Measurements from ENCODE around the gene RACK1.

The RACK1 gene

GRCh38 chr5:181224390-181225229, 19.1 kb downstream of the RACK1 start:
- H3K23ac ChIP-seq (ENCODE audit: low read depth, low read length, poor library complexity) = peak overlapping the region; percentile 4
- peaks cover 10 to 47% of the 10 kb centered on the region in 2 donors for H3K36me3 ChIP-seq (replicated peaks in 1 of 2; ENCODE audit: control insufficient read depth in 2 of 2, insufficient read depth in 2 of 2, low read length in 2 of 2)
- H2BK12ac ChIP-seq (ENCODE audit: low read length) = no peak overlapping the region
- H2AK5ac ChIP-seq (ENCODE audit: low read depth, low read length) = peak overlapping the region; percentile 94
- no peak overlapping the region for H3K14ac ChIP-seq (ENCODE audit: low read length)
- peak overlapping the region; percentile 96 for H2AFZ ChIP-seq (ENCODE audit: low read length)
- peaks cover 6 to 13% of the 10 kb centered on the region in 2 donors for H3K4me1 ChIP-seq (ENCODE audit: control insufficient read depth in 2 of 2, insufficient read depth in 1 of 2, low read depth in 1 of 2, low read length in 2 of 2)
- H3K4me3 ChIP-seq (ENCODE audit: low read length in 2 of 2) = peak overlapping the region; percentile 91 to 96
- peak overlapping the region; percentile 78 for H3K4me2 ChIP-seq (ENCODE audit: insufficient read depth, low read length, poor library complexity, severe bottlenecking)
- H2BK5ac ChIP-seq (ENCODE audit: low read length) = peak overlapping the region; percentile 59
- H3K9me3 ChIP-seq (replicated peaks in 1 of 2; ENCODE audit: control insufficient read depth in 2 of 2, insufficient read depth in 1 of 2, low read depth in 1 of 2, low read length in 2 of 2) = no peaks in the 10 kb centered on the region
- peak overlapping the region; percentile 1 for H4K8ac ChIP-seq (ENCODE audit: low read depth, low read length)
- no peak overlapping the region for H4K91ac ChIP-seq (ENCODE audit: low read depth, low read length, poor library complexity)
- no CpG with 5 or more reads among the region's 22 CpGs for WGBS, 2 donors (ENCODE audit: extremely low coverage in 2 of 2, insufficient read length in 2 of 2, insufficient replicate concordance in 1 of 2)
- no peak overlapping the region for H2BK120ac ChIP-seq (ENCODE audit: low read depth, low read length)
- H3K9ac ChIP-seq (ENCODE audit: low read depth, low read length, poor library complexity) = peak overlapping the region; percentile 87
- H3K27me3 ChIP-seq (ENCODE audit: control insufficient read depth in 3 of 3, insufficient read depth in 3 of 3, low read depth in 1 of 3, low read length in 3 of 3) = no peaks in the 10 kb centered on the region
- no peak overlapping the region for H2BK15ac ChIP-seq (ENCODE audit: low read length)
- DNase-seq (ENCODE audit: low spot score) = no peak
- H3K27ac ChIP-seq (replicated peaks; ENCODE audit: low read length) = no peak overlapping the region
- H3K79me1 ChIP-seq (ENCODE audit: low read depth, low read length) = peaks cover 8% of the 10 kb centered on the region
- H3K18ac ChIP-seq (ENCODE audit: low read length) = peak overlapping the region; percentile 66
- no peak overlapping the region for H3K4ac ChIP-seq (ENCODE audit: low read length)

GRCh38 chr5:181223729-181224389, 19.8 kb downstream of the RACK1 start:
- H3K4ac ChIP-seq (ENCODE audit: low read length) = no peak overlapping the region
- peak; percentile 82 for DNase-seq (ENCODE audit: low spot score)
- H2AFZ ChIP-seq (ENCODE audit: low read length) = peak overlapping the region; percentile 96
- H3K9me3 ChIP-seq (replicated peaks in 1 of 2; ENCODE audit: control insufficient read depth in 2 of 2, insufficient read depth in 1 of 2, low read depth in 1 of 2, low read length in 2 of 2) = no peaks in the 10 kb centered on the region
- peak overlapping the region; percentile 59 for H2BK5ac ChIP-seq (ENCODE audit: low read length)
- H3K4me2 ChIP-seq (ENCODE audit: insufficient read depth, low read length, poor library complexity, severe bottlenecking) = peak overlapping the region; percentile 78
- H3K27ac ChIP-seq (replicated peaks; ENCODE audit: low read length) = peak overlapping the region; percentile 79
- H2AK5ac ChIP-seq (ENCODE audit: low read depth, low read length) = peak overlapping the region; percentile 94
- H3K79me1 ChIP-seq (ENCODE audit: low read depth, low read length) = peaks cover 8% of the 10 kb centered on the region
- no peak overlapping the region for H2BK12ac ChIP-seq (ENCODE audit: low read length)
- peak overlapping the region; percentile 87 for H3K9ac ChIP-seq (ENCODE audit: low read depth, low read length, poor library complexity)
- peak overlapping the region; percentile 1 for H4K8ac ChIP-seq (ENCODE audit: low read depth, low read length)
- H3K23ac ChIP-seq (ENCODE audit: low read depth, low read length, poor library complexity) = peak overlapping the region; percentile 4
- no peak overlapping the region for H4K91ac ChIP-seq (ENCODE audit: low read depth, low read length, poor library complexity)
- WGBS, 2 donors (ENCODE audit: extremely low coverage in 2 of 2, insufficient read length in 2 of 2, insufficient replicate concordance in 1 of 2) = no CpG with 5 or more reads among the region's 31 CpGs
- no peak overlapping the region for H2BK15ac ChIP-seq (ENCODE audit: low read length)
- H3K18ac ChIP-seq (ENCODE audit: low read length) = peak overlapping the region; percentile 66
- no peak overlapping the region for H2BK120ac ChIP-seq (ENCODE audit: low read depth, low read length)
- peaks cover 7 to 40% of the 10 kb centered on the region in 2 donors for H3K36me3 ChIP-seq (replicated peaks in 1 of 2; ENCODE audit: control insufficient read depth in 2 of 2, insufficient read depth in 2 of 2, low read length in 2 of 2)
- H3K14ac ChIP-seq (ENCODE audit: low read length) = no peak overlapping the region
- peaks cover 6 to 13% of the 10 kb centered on the region in 2 donors for H3K4me1 ChIP-seq (ENCODE audit: control insufficient read depth in 2 of 2, insufficient read depth in 1 of 2, low read depth in 1 of 2, low read length in 2 of 2)
- peak overlapping the region; percentile 91 to 96 for H3K4me3 ChIP-seq (ENCODE audit: low read length in 2 of 2)
- no peaks in the 10 kb centered on the region for H3K27me3 ChIP-seq (ENCODE audit: control insufficient read depth in 3 of 3, insufficient read depth in 3 of 3, low read depth in 1 of 3, low read length in 3 of 3)

GRCh38 chr5:181223058-181223728, 20.5 kb downstream of the RACK1 start, which contains the start of gene TRIM41:
Gene TRIM41, plus strand, starts transcription at chr5:181223281. Its CDS starts 719 bp downstream, at chr5:181224000.
- Histone ChIP-seq H3K79me1 (ENCODE audit: low read depth, low read length) (peaks cover 8% of the 10 kb centered on the region), H4K91ac (ENCODE audit: low read depth, low read length, poor library complexity) (no peak within 1 kb of the TSS), H2BK15ac (ENCODE audit: low read length) (no peak within 1 kb of the TSS), H3K9me3 (replicated peaks in 1 of 2; ENCODE audit: control insufficient read depth in 2 of 2, insufficient read depth in 1 of 2, low read depth in 1 of 2, low read length in 2 of 2) (no peaks in the 10 kb centered on the region), H2BK5ac (ENCODE audit: low read length) (peak within 1 kb of the TSS; percentile 59), H3K23ac (ENCODE audit: low read depth, low read length, poor library complexity) (peak within 1 kb of the TSS; percentile 98), H3K4me1 (ENCODE audit: control insufficient read depth in 2 of 2, insufficient read depth in 1 of 2, low read depth in 1 of 2, low read length in 2 of 2) (peaks cover 6 to 13% of the 10 kb centered on the region in 2 donors), H3K27me3 (ENCODE audit: control insufficient read depth in 3 of 3, insufficient read depth in 3 of 3, low read depth in 1 of 3, low read length in 3 of 3) (no peaks in the 10 kb centered on the region), H2BK120ac (ENCODE audit: low read depth, low read length) (no peak within 1 kb of the TSS), H2BK12ac (ENCODE audit: low read length) (no peak within 1 kb of the TSS), H3K14ac (ENCODE audit: low read length) (no peak within 1 kb of the TSS), H3K27ac (replicated peaks; ENCODE audit: low read length) (peak within 1 kb of the TSS; percentile 86), H2AK5ac (ENCODE audit: low read depth, low read length) (peak within 1 kb of the TSS; percentile 94), H3K9ac (ENCODE audit: low read depth, low read length, poor library complexity) (peak within 1 kb of the TSS; percentile 87), H3K36me3 (replicated peaks in 1 of 2; ENCODE audit: control insufficient read depth in 2 of 2, insufficient read depth in 2 of 2, low read length in 2 of 2) (peaks cover 7 to 33% of the 10 kb centered on the region in 2 donors), H4K8ac (ENCODE audit: low read depth, low read length) (peak within 1 kb of the TSS; percentile 1), H3K4ac (ENCODE audit: low read length) (no peak within 1 kb of the TSS), H2AFZ (ENCODE audit: low read length) (peak within 1 kb of the TSS; percentile 96), H3K4me2 (ENCODE audit: insufficient read depth, low read length, poor library complexity, severe bottlenecking) (peak within 1 kb of the TSS; percentile 78), H3K18ac (ENCODE audit: low read length) (peak within 1 kb of the TSS; percentile 92), H3K4me3 (ENCODE audit: low read length in 2 of 2) (peak within 1 kb of the TSS; percentile 91 to 96)
- WGBS, 2 donors (ENCODE audit: extremely low coverage in 2 of 2, insufficient read length in 2 of 2, insufficient replicate concordance in 1 of 2) = no CpG with 5 or more reads among the region's 59 CpGs
- DNase-seq (ENCODE audit: low spot score) = peak; percentile 96

Data from neuronal stem cell (in vitro differentiated cells).